Right lobe of liver (tissue), 4 donors: ENCODE measurements around the gene EXOC3L1.

Experiments
- CTCF ChIP-seq, 4 donors: fragments of 200-600 bp in 3 of 4; fragments of 450-650 bp in 1 of 4; IDR thresholded peaks; one replicate each; pipeline versions ENCODE4 v1.5.1 to v1.8.0; 2016 to 2022; ENCODE audit warnings: antibody characterized with exemption in 4 of 4, mild to moderate bottlenecking in 2 of 4
- POLR2A ChIP-seq: fragments of 450-650 bp; IDR thresholded peaks from one replicate; pipeline ENCODE4 v1.6.1; 2017; ENCODE audit warnings: antibody characterized with exemption, mild to moderate bottlenecking
- donor health status: DM: no; HTN: no; CAD: no.
- donor health status: DM: no; HTN: no; CAD: no.
- donor health status: DM: no; HTN: yes; CAD: no.

GRCh38 chr16:67157892-67158635, 31.9 kb downstream of the EXOC3L1 start:
- TF ChIP-seq CTCF (IDR thresholded peaks at IDR 0.05) (no peak), POLR2A (no peak)
